Sigmoid colon (tissue), 3 donors: ENCODE data around the gene PCDHGA6.
"Not testable (repeated sequence)": the region's sequence is repeated elsewhere in the genome, so short reads cannot be mapped to it uniquely, and the experiment has no call there.

Experiments
- POLR2A ChIP-seq, 2 donors: fragments of 450-650 bp; IDR thresholded peaks; one replicate each; pipeline ENCODE4 v1.6.1; 2016; ENCODE audit warnings: antibody characterized with exemption in 2 of 2, mild to moderate bottlenecking in 2 of 2, moderate library complexity in 2 of 2
- TF ChIP-seq, protein P1 (sequence below), 4 experiments: fragments of 450-650 bp in 3 of 4; fragments of 200-600 bp in 1 of 4; IDR thresholded peaks; one replicate each; pipeline ENCODE4 v1.5.1; 2016 to 2019; ENCODE audit warnings: antibody characterized with exemption in 4 of 4, mild to moderate bottlenecking in 3 of 4, moderate library complexity in 2 of 4

DNA sequence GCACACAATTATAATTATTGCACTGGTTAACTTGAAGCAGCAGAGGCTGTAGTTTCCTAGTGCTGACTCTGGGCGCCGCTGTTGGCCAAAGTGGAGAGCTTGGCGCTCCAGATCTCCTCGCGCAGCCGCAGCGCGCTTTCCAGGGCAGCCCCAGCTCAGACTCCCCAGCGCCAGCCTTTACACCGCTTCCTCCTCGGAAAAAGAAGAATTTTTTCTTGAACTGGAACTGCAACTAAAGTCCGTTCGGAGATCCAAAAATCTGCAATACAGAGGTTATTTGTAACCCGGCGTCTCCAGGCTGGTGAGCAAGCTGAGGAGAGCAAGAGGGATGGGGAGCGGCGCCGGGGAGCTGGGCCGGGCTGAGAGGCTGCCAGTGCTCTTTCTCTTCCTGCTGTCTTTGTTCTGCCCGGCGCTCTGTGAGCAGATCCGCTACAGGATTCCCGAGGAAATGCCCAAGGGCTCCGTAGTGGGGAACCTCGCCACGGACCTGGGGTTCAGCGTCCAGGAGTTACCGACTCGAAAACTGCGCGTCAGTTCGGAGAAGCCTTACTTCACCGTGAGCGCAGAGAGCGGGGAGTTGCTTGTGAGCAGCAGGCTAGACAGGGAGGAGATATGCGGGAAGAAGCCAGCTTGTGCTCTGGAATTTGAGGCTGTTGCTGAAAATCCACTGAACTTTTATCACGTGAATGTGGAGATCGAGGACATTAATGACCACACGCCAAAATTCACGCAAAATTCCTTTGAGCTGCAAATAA, 14.0 kb downstream of the PCDHGA6 start, which contains the start of gene PCDHGB4:
- TF ChIP-seq POLR2A (IDR thresholded peaks at IDR 0.05): not testable (repeated sequence)
- TF ChIP-seq, protein P1, sequence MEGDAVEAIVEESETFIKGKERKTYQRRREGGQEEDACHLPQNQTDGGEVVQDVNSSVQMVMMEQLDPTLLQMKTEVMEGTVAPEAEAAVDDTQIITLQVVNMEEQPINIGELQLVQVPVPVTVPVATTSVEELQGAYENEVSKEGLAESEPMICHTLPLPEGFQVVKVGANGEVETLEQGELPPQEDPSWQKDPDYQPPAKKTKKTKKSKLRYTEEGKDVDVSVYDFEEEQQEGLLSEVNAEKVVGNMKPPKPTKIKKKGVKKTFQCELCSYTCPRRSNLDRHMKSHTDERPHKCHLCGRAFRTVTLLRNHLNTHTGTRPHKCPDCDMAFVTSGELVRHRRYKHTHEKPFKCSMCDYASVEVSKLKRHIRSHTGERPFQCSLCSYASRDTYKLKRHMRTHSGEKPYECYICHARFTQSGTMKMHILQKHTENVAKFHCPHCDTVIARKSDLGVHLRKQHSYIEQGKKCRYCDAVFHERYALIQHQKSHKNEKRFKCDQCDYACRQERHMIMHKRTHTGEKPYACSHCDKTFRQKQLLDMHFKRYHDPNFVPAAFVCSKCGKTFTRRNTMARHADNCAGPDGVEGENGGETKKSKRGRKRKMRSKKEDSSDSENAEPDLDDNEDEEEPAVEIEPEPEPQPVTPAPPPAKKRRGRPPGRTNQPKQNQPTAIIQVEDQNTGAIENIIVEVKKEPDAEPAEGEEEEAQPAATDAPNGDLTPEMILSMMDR (IDR thresholded peaks at IDR 0.05): peak in 1 of 4 experiments; percentile 13
